NCI-H526 (cell line): Measurements from ENCODE around the gene AOC3.
"Not testable (repeated sequence)": the region's sequence is repeated elsewhere in the genome, so short reads cannot be mapped to it uniquely, and the experiment has no call there.

Source experiments
- DNase-seq, 2 experiments: peaks; one replicate each; lab custom pipeline; 2025; lab: John Stamatoyannopoulos, UW

AOC3 gene

GRCh38 chr17:42866631-42867575, 15.9 kb downstream of the AOC3 start:
- DNase-seq = no peak

GRCh38 chr17:42867694-42868261, 16.8 kb downstream of the AOC3 start:
- DNase-seq = not testable (repeated sequence)

DNA sequence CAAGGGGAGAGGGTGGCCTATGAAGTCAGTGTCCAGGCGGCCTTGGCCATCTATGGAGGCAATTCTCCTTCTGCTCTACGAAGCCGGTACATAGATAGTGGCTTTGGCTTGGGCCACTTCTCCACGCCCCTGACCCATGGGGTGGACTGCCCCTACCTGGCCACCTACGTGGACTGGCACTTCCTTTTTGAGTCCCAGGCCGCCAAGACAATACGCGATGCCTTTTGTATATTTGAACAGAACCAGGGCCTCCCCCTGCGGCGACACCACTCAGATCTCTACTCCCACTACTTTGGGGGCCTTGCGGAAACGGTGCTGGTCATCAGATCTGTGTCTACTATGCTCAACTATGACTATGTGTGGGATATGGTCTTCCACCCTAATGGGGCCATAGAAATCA, 17.3 kb downstream of the AOC3 start:
- DNase-seq = no peak

- no peak for DNase-seq
Observed at GRCh38 chr17:42871647-42872046, 20.6 kb downstream of the AOC3 start.

DNA sequence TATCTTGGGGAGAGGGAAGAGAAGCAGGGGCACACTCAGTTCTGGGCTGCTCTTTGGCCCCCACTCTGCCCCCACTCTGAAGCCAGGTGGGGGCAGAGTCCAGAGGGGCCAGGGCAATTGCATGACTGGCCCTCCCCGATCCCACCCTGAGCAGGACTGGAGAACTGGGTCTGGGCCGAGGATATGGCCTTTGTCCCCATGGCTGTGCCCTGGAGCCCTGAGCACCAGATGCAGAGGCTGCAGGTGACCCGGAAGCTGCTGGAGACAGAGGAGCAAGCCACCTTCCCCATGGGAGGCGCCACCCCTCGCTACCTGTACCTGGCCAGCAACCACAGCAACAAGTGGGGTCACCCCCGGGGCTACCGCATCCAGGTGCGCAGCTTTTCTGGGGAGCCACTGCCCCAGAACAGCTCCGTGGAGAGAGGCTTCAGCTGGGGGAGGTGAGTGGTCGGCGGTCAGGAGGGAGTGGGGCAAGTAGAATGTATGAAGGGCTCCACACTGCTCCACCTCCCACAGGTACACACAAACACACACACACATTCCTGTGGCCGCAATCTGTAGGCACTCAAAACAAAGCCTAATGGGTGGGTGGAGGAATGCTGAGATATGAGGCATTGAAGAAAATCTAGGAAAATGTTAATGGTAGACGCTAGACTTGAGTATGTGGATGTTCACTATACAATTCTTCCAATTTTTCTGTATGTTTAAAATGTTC, 21.4 kb downstream of the AOC3 start:
- DNase-seq = no peak

- no peak for DNase-seq
Observed at GRCh38 chr17:42873315-42873714, 22.3 kb downstream of the AOC3 start.

DNA sequence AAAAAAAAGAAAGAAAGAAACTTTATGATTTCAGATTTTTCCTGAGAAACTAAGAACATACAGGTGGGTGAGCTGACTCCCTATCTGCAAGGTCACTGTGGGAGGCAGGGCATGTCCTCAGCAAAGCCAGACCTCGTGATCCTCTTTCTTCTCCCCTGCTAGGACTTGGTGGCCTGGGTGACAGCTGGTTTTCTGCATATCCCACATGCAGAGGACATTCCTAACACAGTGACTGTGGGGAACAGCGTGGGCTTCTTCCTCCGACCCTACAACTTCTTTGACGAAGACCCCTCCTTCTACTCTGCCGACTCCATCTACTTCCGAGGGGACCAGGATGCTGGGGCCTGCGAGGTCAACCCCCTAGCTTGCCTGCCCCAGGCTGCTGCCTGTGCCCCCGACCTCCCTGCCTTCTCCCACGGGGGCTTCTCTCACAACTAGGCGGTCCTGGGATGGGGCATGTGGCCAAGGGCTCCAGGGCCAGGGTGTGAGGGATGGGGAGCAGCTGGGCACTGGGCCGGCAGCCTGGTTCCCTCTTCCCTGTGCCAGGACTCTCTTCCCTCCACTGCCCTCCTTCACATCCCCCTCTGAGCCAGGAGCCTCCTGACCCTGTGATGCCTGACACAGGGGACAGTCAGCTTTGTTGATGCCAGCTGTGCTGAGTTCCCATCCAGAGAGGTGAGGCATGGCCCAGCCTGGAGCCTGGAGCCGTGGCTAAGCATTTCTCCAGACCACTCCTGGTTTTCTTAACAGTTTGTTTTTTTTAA, 23.1 kb downstream of the AOC3 start:
- not testable (repeated sequence) for DNase-seq

GRCh38 chr17:42877037-42877436, 26.0 kb downstream of the AOC3 start:
- no peak for DNase-seq

GRCh38 chr17:42878123-42878880, 27.3 kb downstream of the AOC3 start:
- peak in 1 of 2 experiments; percentile 60 for DNase-seq

- DNase-seq = no peak
Observed at GRCh38 chr17:42878924-42879595, 28.1 kb downstream of the AOC3 start.

GRCh38 chr17:42879596-42879985, 28.6 kb downstream of the AOC3 start:
- no peak for DNase-seq

GRCh38 chr17:42880776-42881310, 29.8 kb downstream of the AOC3 start:
- DNase-seq = no peak

DNA sequence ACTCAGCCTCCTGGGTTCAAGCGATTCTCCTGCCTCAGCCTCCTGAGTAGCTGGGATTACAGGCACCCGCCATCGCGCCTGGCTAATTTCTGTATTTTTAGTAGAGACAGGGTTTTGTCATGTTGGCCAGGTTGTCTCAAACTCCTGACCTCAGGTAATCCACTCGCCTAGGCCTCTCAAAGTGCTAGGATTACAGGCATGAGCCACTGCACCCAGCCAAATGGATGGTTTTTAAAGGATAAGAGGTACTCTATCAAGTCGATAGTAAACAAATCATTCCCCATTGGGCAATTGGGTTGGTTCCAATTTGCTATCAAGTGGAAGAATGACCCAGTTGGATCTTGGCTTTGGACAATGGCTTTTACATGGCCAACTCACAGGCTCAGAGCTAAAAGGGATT, 30.7 kb downstream of the AOC3 start:
- not testable (repeated sequence) for DNase-seq

DNA sequence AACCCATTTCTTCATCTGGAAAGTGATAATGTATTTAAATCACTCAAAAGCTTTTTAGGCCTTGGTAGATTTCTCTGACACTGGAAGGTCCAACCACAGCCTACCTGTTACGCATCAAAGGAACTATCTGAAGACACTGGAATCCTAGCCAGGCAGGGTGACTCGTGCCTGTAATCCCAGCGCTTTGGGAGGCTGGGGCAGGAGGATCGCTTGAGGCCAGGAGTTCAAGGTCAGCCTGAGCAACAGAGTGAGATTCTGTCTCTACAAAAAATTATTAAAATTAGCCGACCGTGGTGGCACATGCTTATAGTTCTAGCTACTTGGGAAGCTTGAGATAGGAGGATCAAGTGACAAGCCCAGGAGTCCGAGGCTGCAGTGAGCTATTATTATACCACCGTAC, 31.2 kb downstream of the AOC3 start:
- DNase-seq = no peak

GRCh38 chr17:42883802-42884558, 33.0 kb downstream of the AOC3 start:
- peak in 1 of 2 experiments; percentile 21 for DNase-seq

DNA sequence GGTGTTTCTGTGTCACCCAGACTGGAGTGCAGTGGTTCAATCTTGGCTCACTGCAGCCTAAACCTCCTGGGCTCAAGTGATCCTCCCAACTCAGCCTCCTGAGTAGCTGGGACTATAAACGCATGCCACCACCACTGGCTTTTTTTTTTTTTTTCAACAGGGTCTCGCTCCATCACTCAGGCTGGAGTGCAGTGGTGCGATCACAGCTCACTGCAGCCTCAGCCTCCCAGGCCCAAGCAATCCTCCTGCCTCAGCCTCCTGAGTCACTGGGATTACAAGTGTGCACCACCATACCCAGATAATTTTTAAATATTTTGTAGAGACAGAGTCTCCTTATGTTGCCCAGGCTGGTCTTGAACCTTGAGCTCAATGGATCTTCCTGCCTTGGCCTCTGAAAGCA, 34.8 kb downstream of the AOC3 start:
- not testable (repeated sequence) for DNase-seq

GRCh38 chr17:42886283-42887176, 35.5 kb downstream of the AOC3 start:
- no peak for DNase-seq

DNA sequence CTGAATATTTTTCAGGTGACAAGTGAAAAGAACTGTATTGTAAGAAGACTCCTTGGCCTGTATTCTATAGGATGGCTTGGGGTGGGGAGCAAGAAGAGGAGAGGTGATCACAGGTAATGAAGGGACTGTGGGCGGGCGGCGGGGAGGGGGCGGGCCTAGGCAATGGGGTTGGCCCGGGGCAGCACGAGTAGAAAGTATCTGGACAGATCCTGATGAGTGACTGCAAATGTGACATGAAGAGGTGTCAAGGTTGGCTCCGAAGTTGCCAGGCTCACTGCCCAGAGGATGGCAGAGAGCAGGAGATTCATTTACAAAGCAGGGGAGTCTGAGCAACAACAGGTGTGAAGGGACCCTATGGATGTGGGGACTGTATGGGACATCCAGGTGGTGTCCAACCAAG, 38.8 kb downstream of the AOC3 start:
- DNase-seq = no peak
